NT2/D1 (cell line): ENCODE results near the gene OTULIN.

ENCODE experiments used
- YY1 ChIP-seq: IDR thresholded peaks from 2 replicates; pipeline ENCODE4 v1.6.1; 2011; ENCODE audit not compliant: insufficient read length, insufficient read depth
- ZNF274 ChIP-seq: IDR thresholded peaks from 2 replicates; pipeline ENCODE4 v1.6.1; 2011; ENCODE audit warnings: mild to moderate bottlenecking, low read depth, low read length

DNA sequence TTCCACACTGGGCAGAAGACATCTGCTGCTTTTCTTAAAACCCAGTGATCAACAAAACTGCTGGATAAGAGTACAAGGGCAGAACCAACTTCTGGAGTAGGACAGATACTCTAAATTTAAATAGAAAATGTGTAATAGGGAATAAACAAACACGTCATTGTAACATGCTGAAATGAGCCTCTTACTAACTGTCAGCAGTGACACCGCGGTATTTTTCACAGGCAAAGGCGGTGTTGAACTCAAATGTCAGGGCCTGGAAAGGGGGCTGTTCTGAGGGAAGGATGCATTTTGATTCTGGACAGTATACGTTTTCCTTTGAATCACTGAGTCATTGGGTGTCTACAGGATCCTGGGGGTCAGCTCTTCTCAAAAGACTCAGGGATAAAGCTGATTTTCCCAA is 73.5 kb downstream of the OTULIN start:
- no peak for TF ChIP-seq ZNF274
- TF ChIP-seq YY1: no peak
